LNCaP clone FGC (cell line): ENCODE results near the gene PLAU.

Experiments
- DNase-seq: peaks from one replicate; pipeline ENCODE4 v3.0.0-alpha.2; 2011; ENCODE audit warnings: low read depth
- H3K4me3 ChIP-seq: 2 replicates; pipeline ENCODE4 v1.5.1; 2011; ENCODE audit warnings: mild to moderate bottlenecking, low read depth, low read length, control low read depth
- CTCF ChIP-seq: IDR thresholded peaks from 2 replicates; pipeline ENCODE4 v1.5.1; 2012; ENCODE audit warnings: mild to moderate bottlenecking; ENCODE audit not compliant: control insufficient read depth, insufficient read depth; ENCODE audit errors: extremely low read depth

The PLAU gene

GRCh38 chr10:73907841-73908517 is 3.0 kb upstream of the PLAU start:
- H3K4me3 ChIP-seq: no peak overlapping the region
- no peak for TF ChIP-seq CTCF
- no peak for DNase-seq

GRCh38 chr10:73908853-73909539 is 1.9 kb upstream of the PLAU start:
- DNase-seq: no peak
- no peak for TF ChIP-seq CTCF
- no peak overlapping the region for H3K4me3 ChIP-seq

- TF ChIP-seq CTCF: no peak
- no peak for DNase-seq
- H3K4me3 ChIP-seq: no peak overlapping the region
Observed at GRCh38 chr10:73909540-73910115, 1.3 kb upstream of the PLAU start.

GRCh38 chr10:73910401-73910763 is 550 bp upstream of the PLAU start:
- no peak for DNase-seq

GRCh38 chr10:73911553-73912004 is 647 bp downstream of the PLAU start:
- H3K4me3 ChIP-seq: no peak overlapping the region
- no peak for TF ChIP-seq CTCF
- no peak for DNase-seq

More at GRCh38 chr10:73910401-73910763, 550 bp upstream of the PLAU start:
- no peak for TF ChIP-seq CTCF
- H3K4me3 ChIP-seq: no peak overlapping the region

GRCh38 chr10:73914036-73914435 is 3.1 kb downstream of the PLAU start:
- no peak for TF ChIP-seq CTCF
- no peak for DNase-seq
- H3K4me3 ChIP-seq: no peak overlapping the region
